ENCODE measurements around the gene CCR6. TPM values are rescaled to one million over a fixed set of nuclear protein-coding genes. Genes with fewer than 3 reads are reported as not detected.
A peak's percentile ranks its signal among the peaks of the same experiment; 100 is the strongest.

CCR6 gene
- total and polyA plus RNA-seq, 2 of the 13 experiments (the other 11 are each of a cell fraction or from before 2014, with no cell fraction given), result 4.5 to 8.7 TPM

DNA sequence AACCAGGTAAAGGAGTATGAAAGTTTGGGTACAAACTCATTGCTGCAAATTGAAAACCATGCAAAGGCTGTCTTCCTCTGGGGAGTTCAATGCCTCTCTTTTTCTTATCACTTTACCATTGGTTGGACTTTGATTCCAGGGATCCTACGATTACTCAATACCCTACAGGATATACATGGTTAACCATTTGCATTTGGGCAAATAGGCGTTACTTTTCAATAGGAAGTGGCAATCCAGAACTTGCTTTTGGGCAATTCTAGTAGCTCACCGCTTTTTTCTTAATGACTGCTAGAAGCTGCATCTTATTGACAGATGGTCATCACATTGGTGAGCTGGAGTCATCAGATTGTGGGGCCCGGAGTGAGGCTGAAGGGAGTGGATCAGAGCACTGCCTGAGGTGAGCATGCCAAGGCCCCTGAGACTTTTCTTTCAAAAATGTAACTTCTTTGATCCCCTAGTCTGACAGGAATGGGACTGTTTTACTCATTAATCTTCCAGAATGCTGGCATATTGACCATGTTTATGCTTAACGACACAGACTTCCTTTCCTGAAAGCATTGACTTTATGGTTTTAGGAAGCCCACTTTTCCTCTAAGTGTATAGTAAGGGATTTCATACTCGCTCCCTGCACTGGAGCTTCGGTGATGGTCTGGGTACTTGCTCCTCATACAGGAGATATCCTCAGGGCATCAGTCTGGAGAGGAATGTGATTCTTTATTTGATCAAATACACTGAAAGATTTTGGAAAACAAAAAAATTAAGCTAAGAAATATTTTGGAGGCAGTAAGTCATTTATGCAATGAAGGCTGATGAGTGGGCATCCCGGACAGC is at the start of gene CCR6 (continued):
- TF ChIP-seq, protein P1, sequence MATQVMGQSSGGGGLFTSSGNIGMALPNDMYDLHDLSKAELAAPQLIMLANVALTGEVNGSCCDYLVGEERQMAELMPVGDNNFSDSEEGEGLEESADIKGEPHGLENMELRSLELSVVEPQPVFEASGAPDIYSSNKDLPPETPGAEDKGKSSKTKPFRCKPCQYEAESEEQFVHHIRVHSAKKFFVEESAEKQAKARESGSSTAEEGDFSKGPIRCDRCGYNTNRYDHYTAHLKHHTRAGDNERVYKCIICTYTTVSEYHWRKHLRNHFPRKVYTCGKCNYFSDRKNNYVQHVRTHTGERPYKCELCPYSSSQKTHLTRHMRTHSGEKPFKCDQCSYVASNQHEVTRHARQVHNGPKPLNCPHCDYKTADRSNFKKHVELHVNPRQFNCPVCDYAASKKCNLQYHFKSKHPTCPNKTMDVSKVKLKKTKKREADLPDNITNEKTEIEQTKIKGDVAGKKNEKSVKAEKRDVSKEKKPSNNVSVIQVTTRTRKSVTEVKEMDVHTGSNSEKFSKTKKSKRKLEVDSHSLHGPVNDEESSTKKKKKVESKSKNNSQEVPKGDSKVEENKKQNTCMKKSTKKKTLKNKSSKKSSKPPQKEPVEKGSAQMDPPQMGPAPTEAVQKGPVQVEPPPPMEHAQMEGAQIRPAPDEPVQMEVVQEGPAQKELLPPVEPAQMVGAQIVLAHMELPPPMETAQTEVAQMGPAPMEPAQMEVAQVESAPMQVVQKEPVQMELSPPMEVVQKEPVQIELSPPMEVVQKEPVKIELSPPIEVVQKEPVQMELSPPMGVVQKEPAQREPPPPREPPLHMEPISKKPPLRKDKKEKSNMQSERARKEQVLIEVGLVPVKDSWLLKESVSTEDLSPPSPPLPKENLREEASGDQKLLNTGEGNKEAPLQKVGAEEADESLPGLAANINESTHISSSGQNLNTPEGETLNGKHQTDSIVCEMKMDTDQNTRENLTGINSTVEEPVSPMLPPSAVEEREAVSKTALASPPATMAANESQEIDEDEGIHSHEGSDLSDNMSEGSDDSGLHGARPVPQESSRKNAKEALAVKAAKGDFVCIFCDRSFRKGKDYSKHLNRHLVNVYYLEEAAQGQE (IDR thresholded peaks at IDR 0.05; ENCODE audit: borderline replicate concordance in 1 of 2, low read depth in 1 of 2, low read length in 2 of 2), result no peak
- TF ChIP-seq ZNF207 (IDR thresholded peaks at IDR 0.05; ENCODE audit: borderline replicate concordance) (no peak), CCAR2 (optimal IDR thresholded peaks at IDR 0.05; ENCODE audit: low read depth, low read length) (no peak), ZNF256 (CRISPR knock-in tag; conservative IDR thresholded peaks at IDR 0.05) (no peak), ZNF530 (CRISPR knock-in tag; IDR thresholded peaks at IDR 0.05; ENCODE audit: low read depth) (no peak), KDM3A (CRISPR knock-in tag; IDR thresholded peaks at IDR 0.05; ENCODE audit: low read depth) (0 out of 2 replicates have a peak, but pooled peaks have one; percentile 73), SMYD3 (CRISPR knock-in tag; IDR thresholded peaks at IDR 0.05) (peak; percentile 30; the same call in 1 of the 2 replicates), NAIF1 (CRISPR knock-in tag; IDR thresholded peaks at IDR 0.05; ENCODE audit: borderline replicate concordance) (peak; percentile 62; the same call in 1 of the 2 replicates), ATF7 (IDR thresholded peaks at IDR 0.05) (no peak), ATF7 (CRISPR knock-in tag; IDR thresholded peaks at IDR 0.05) (no peak), SYNCRIP (IDR thresholded peaks at IDR 0.05; ENCODE audit: insufficient read depth, low read depth, low read length) (no peak), ZNF773 (CRISPR knock-in tag; IDR thresholded peaks at IDR 0.05; ENCODE audit: borderline replicate concordance) (no peak), ZNF160 (CRISPR knock-in tag; IDR thresholded peaks at IDR 0.05) (0 out of 2 replicates have a peak, but pooled peaks have one; percentile 44), CC2D1A (CRISPR knock-in tag; IDR thresholded peaks at IDR 0.05) (no peak), TCF7L2 (IDR thresholded peaks at IDR 0.05; ENCODE audit: low read depth, low read length) (no peak), SP4 (CRISPR knock-in tag; IDR thresholded peaks at IDR 0.05) (no peak), ZNF331 (CRISPR knock-in tag; IDR thresholded peaks at IDR 0.05) (peak; percentile 90), SSRP1 (CRISPR knock-in tag; IDR thresholded peaks at IDR 0.05) (no peak), NFYB (CRISPR knock-in tag; IDR thresholded peaks at IDR 0.05) (no peak), ARID2 (CRISPR knock-in tag; IDR thresholded peaks at IDR 0.05; ENCODE audit: borderline replicate concordance) (0 out of 2 replicates have a peak, but pooled peaks have one; percentile 52), SALL2 (CRISPR knock-in tag; IDR thresholded peaks at IDR 0.05) (peak; percentile 83), GZF1 (CRISPR knock-in tag; IDR thresholded peaks at IDR 0.05) (0 out of 2 replicates have a peak, but pooled peaks have one; percentile 4), NPAS2 (CRISPR knock-in tag; IDR thresholded peaks at IDR 0.05; ENCODE audit: borderline replicate concordance) (no peak), ZNF850 (CRISPR knock-in tag; conservative IDR thresholded peaks at IDR 0.05) (no peak), MATR3 (CRISPR knock-in tag; IDR thresholded peaks at IDR 0.05) (no peak)
- TF ChIP-seq, protein P2, sequence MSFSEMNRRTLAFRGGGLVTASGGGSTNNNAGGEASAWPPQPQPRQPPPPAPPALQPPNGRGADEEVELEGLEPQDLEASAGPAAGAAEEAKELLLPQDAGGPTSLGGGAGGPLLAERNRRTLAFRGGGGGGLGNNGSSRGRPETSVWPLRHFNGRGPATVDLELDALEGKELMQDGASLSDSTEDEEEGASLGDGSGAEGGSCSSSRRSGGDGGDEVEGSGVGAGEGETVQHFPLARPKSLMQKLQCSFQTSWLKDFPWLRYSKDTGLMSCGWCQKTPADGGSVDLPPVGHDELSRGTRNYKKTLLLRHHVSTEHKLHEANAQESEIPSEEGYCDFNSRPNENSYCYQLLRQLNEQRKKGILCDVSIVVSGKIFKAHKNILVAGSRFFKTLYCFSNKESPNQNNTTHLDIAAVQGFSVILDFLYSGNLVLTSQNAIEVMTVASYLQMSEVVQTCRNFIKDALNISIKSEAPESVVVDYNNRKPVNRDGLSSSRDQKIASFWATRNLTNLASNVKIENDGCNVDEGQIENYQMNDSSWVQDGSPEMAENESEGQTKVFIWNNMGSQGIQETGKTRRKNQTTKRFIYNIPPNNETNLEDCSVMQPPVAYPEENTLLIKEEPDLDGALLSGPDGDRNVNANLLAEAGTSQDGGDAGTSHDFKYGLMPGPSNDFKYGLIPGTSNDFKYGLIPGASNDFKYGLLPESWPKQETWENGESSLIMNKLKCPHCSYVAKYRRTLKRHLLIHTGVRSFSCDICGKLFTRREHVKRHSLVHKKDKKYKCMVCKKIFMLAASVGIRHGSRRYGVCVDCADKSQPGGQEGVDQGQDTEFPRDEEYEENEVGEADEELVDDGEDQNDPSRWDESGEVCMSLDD (CRISPR knock-in tag; IDR thresholded peaks at IDR 0.05; ENCODE audit: borderline replicate concordance), result peak; percentile 68; the same call in 1 of the 2 replicates

Data from HepG2 (cell line).